HFF-Myc (cell line): ENCODE results near the gene NCAPH2.
"Not testable (repeated sequence)": the region's sequence is repeated elsewhere in the genome, so short reads cannot be mapped to it uniquely, and the experiment has no call there.

Experiments
- DNase-seq: peaks from one replicate; pipeline ENCODE4 v3.0.0-alpha.2; 2011; ENCODE audit warnings: low read depth; ENCODE audit errors: extremely low read depth
- H3K4me3 ChIP-seq: replicated peaks from 2 replicates; pipeline ENCODE4 v1.5.1; 2011; ENCODE audit warnings: low read depth, mild to moderate bottlenecking, control low read depth, low read length
- CTCF ChIP-seq: IDR thresholded peaks from 2 replicates; pipeline ENCODE4 v1.5.1; 2012; ENCODE audit warnings: mild to moderate bottlenecking, low read depth, low read length, control low read depth; ENCODE audit errors: missing control alignments

Gene NCAPH2

GRCh38 chr22:50529897-50530579 lies 22.0 kb downstream of the NCAPH2 start, which contains the start of gene TYMP:
Gene TYMP, minus strand, starts transcription at chr22:50530012. Its CDS starts 303 bp downstream, at chr22:50529709.
- TF ChIP-seq CTCF, result no peak
- peak within 1 kb of the TSS; percentile 43 for H3K4me3 ChIP-seq
- DNase-seq, result no peak

- no peak for DNase-seq
- peak overlapping the region; percentile 43 for H3K4me3 ChIP-seq
- no peak for TF ChIP-seq CTCF
Observed at GRCh38 chr22:50530580-50530876, 22.5 kb downstream of the NCAPH2 start.

GRCh38 chr22:50530877-50531545 lies 23.0 kb downstream of the NCAPH2 start:
- TF ChIP-seq CTCF, result no peak
- no peak for DNase-seq

GRCh38 chr22:50531546-50531961 lies 23.5 kb downstream of the NCAPH2 start:
- H3K4me3 ChIP-seq, result peak overlapping the region; percentile 43
- no peak for DNase-seq
- no peak for TF ChIP-seq CTCF

More at GRCh38 chr22:50530877-50531545, 23.0 kb downstream of the NCAPH2 start:
- peak overlapping the region; percentile 43 for H3K4me3 ChIP-seq

GRCh38 chr22:50531962-50532674 lies 24.1 kb downstream of the NCAPH2 start:
- H3K4me3 ChIP-seq, result peak overlapping the region; percentile 43
- TF ChIP-seq CTCF, result no peak
- no peak for DNase-seq

- DNase-seq, result no peak
- H3K4me3 ChIP-seq, result no peak overlapping the region
- no peak for TF ChIP-seq CTCF
Observed at GRCh38 chr22:50532824-50533796, 25.1 kb downstream of the NCAPH2 start.

- H3K4me3 ChIP-seq, DNase-seq: not testable (repeated sequence)
Observed at GRCh38 chr22:50533856-50534711, 26.1 kb downstream of the NCAPH2 start.
